Erythroblast (primary cell): Measurements from ENCODE around the gene KDM4C.

Experiments
- GATA1 ChIP-seq: IDR thresholded peaks from 2 replicates; pipeline ENCODE4 v1.6.1; 2011; ENCODE audit warnings: low read depth, mild to moderate bottlenecking, control low read depth, low read length, moderate library complexity
- POLR2A ChIP-seq: IDR thresholded peaks from 2 replicates; pipeline ENCODE4 v1.6.1; 2011; ENCODE audit warnings: mild to moderate bottlenecking, low read length

DNA sequence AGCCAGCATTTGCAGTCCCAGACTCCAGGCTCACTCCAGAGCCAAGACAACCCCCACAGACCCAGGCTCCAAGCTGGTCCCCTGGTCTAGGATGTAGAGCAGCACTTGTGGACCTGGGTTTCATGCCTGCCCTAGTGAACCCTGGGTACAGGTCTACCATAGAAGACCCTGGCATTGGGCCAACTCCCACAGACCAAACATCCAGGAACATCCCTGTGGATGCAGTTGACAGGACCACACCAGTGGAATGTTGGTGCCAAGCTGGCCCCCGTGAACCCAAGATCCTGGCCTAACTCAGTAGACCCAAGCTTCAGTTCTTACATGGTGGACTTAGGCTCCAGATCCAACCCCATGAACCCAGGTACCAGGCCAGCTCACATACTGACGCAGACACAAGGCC, 250.6 kb downstream of the KDM4C start:
- no peak for TF ChIP-seq POLR2A
- TF ChIP-seq GATA1, result no peak
